K562 (cell line): Measurements from ENCODE around the gene MS4A8. TPM values are rescaled to one million over a fixed set of nuclear protein-coding genes. Genes with fewer than 3 reads are reported as not detected.
A peak's percentile ranks its signal among the peaks of the same experiment; 100 is the strongest.

Experiments
- ATAC-seq: fragments of 200-7000 bp; cut with Tn5 transposase; 3 replicates; pipeline ENCODE4 v1.9.1; 2020; ENCODE audit warnings: moderate library complexity
- BruUV-seq: library from RNA; stranded (reverse); fragments of 400-500 nt; replicated peaks from 2 replicates; lab custom pipeline; 2021; lab: Mats Ljungman, UMichigan
- CTCF ChIA-PET: fragments of 300-600 bp; formaldehyde crosslinking; extraction: SDS; loops from one replicate; lab custom pipeline; 2021; ENCODE audit warnings: low intra/inter-chr PET ratio; lab: Yijun Ruan, JAX
- POLR2A ChIA-PET: fragments of 300-600, 350-650 bp; sonication (Branson Sonifier 250); formaldehyde crosslinking; extraction: SDS; loops from one replicate; lab custom pipeline; 2021; ENCODE audit warnings: antibody characterized with exemption, inconsistent platforms; lab: Yijun Ruan, JAX
- DNase-seq, 4 experiments: peaks; one replicate each; pipeline versions ENCODE4 v3.0.0 to v3.0.0-alpha.2; 2011 to 2018; ENCODE audit warnings: low spot score in 3 of 4, mixed read lengths in 3 of 4; ENCODE audit errors: extremely low read depth in 1 of 4
- FAIRE-seq: peaks from 2 replicates; lab custom pipeline; 2011; peaks lifted over from hg19 to GRCh38; lab: Jason Lieb, UNC
- H2AFZ ChIP-seq: 2 replicates; pipeline ENCODE4 v1.6.0; 2011; ENCODE audit warnings: low read depth, low read length, control low read depth, inconsistent platforms
- H3K27ac ChIP-seq: fragments of 200-600 bp; 3 replicates; pipeline ENCODE4 v1.8.0; 2011; ENCODE audit warnings: low read depth, mild to moderate bottlenecking, control low read depth, inconsistent platforms, low read length, moderate library complexity, mixed read lengths; ENCODE audit errors: extremely low read depth
- H3K27me3 ChIP-seq, 2 experiments: fragments of 300-600 bp in 1 of 2; 2 replicates in 1 of 2; 3 replicates in 1 of 2; pipeline versions ENCODE4 v1.6.0 to v1.8.0; 2011; ENCODE audit warnings: inconsistent platforms in 2 of 2, low read length in 2 of 2, mild to moderate bottlenecking in 1 of 2, mixed read lengths in 1 of 2, moderate library complexity in 1 of 2; ENCODE audit not compliant: control insufficient read depth in 2 of 2, insufficient read depth in 2 of 2
- H3K36me3 ChIP-seq: fragments of 300-600 bp; 3 replicates; pipeline ENCODE4 v1.8.0; 2011; ENCODE audit warnings: mild to moderate bottlenecking, low read length, inconsistent platforms; ENCODE audit not compliant: control insufficient read depth, insufficient read depth
- H3K4me1 ChIP-seq, 2 experiments: fragments of 200-600 bp in 1 of 2; replicated peaks in 1 of 2; 2 replicates in 1 of 2; 3 replicates in 1 of 2; pipeline versions ENCODE4 v1.5.1 to v1.8.0; 2011; ENCODE audit warnings: inconsistent platforms in 2 of 2, low read length in 2 of 2, mild to moderate bottlenecking in 1 of 2, mixed read lengths in 1 of 2, moderate library complexity in 1 of 2; ENCODE audit not compliant: control insufficient read depth in 2 of 2, insufficient read depth in 2 of 2
- H3K4me2 ChIP-seq: 2 replicates; pipeline ENCODE4 v1.6.1; 2011; ENCODE audit warnings: low read length, control low read depth, inconsistent platforms, mixed read lengths; ENCODE audit not compliant: insufficient read depth
- H3K4me3 ChIP-seq: fragments of 200-600 bp; sonication (generic), shearing (Covaris generic); 2 replicates; pipeline ENCODE4 v1.5.1; 2016; ENCODE audit warnings: control low read depth, inconsistent platforms
- H3K79me2 ChIP-seq: fragments of 200-600 bp; 3 replicates; pipeline ENCODE4 v1.8.0; 2011; ENCODE audit warnings: low read length, inconsistent platforms; ENCODE audit not compliant: control insufficient read depth, insufficient read depth
- H3K9ac ChIP-seq, 2 experiments: 2 replicates each; pipeline versions ENCODE4 v1.6.0 to v1.6.1; 2011; ENCODE audit warnings: low read depth in 2 of 2, low read length in 2 of 2, control low read depth in 1 of 2, inconsistent platforms in 1 of 2, mild to moderate bottlenecking in 1 of 2, mixed read lengths in 1 of 2; ENCODE audit not compliant: insufficient read depth in 1 of 2
- H3K9me1 ChIP-seq: one replicate; pipeline ENCODE4 v1.6.0; 2011; ENCODE audit warnings: inconsistent platforms, mild to moderate bottlenecking, low read length, moderate library complexity; ENCODE audit not compliant: control insufficient read depth, insufficient read depth
- H3K9me3 ChIP-seq: replicated peaks from 2 replicates; pipeline ENCODE4 v1.5.1; 2011; ENCODE audit warnings: low read depth, low read length, inconsistent platforms; ENCODE audit not compliant: control insufficient read depth, insufficient read depth
- H4K20me1 ChIP-seq: replicated peaks from 2 replicates; pipeline ENCODE4 v1.6.1; 2011; ENCODE audit warnings: low read length, inconsistent platforms, mixed read lengths; ENCODE audit not compliant: control insufficient read depth, insufficient read depth
- FOXK1 ChIP-seq: sonication (generic); formaldehyde crosslinking; IDR thresholded peaks from 2 replicates; pipeline ENCODE4 v1.8.0; 2022; ENCODE audit warnings: missing genetic modification reagents, mild to moderate bottlenecking, borderline replicate concordance
- POLR2A ChIP-seq: fragments of 450-650 bp; conservative IDR thresholded peaks from 2 replicates; pipeline ENCODE4 v1.6.1; 2016
- RAD21 ChIP-seq, 2 experiments: fragments of 250-450 bp in 1 of 2; fragments of 450-650 bp in 1 of 2; sonication (Bioruptor Pico) in 1 of 2; formaldehyde crosslinking in 1 of 2; IDR thresholded peaks in 1 of 2; conservative IDR thresholded peaks in 1 of 2; 2 replicates each; pipeline versions ENCODE4 v1.4.0 to v1.8.0; 2020 to 2022; ENCODE audit warnings: mild to moderate bottlenecking in 2 of 2, moderate library complexity in 1 of 2
- RBM17 ChIP-seq: fragments of 200-400 bp; formaldehyde crosslinking; IDR thresholded peaks from 2 replicates; pipeline ENCODE4 v1.6.1; 2017; ENCODE audit warnings: low read depth, mild to moderate bottlenecking, low read length, borderline replicate concordance
- TAL1 ChIP-seq: fragments of 450-650 bp; IDR thresholded peaks from 2 replicates; pipeline ENCODE4 v1.6.1; 2016; ENCODE audit warnings: mild to moderate bottlenecking
- WGBS: fragments of 100-300 bp; shearing (Covaris generic); methylation state at CpG from one replicate; pipeline ENCODE4 v1.1.6; 2016; ENCODE audit warnings: low coverage, mixed read lengths; ENCODE audit not compliant: insufficient coverage; ENCODE audit errors: missing lambda C conversion rate; 5-methylcytosine and 5-hydroxymethylcytosine counted together
- in situ Hi-C: fragments of 300-500 bp; cut with MboI; formaldehyde crosslinking; loops from 4 replicates; pipeline ENCODE4 v1.15.0; 2018; ENCODE audit warnings: inconsistent platforms, mixed read lengths
- intact Hi-C: fragments of 100-400 bp; cut with micrococcal nuclease; formaldehyde crosslinking; loops from 2 replicates; pipeline ENCODE4 v1.14.2; 2022
- polyA plus RNA-seq, 8 experiments: library from polyadenylated mRNA; depleted of rRNA in 4 of 8; stranded (reverse) in 5 of 8; unstranded in 3 of 8; fragments of >200 nt; fragmentation: Nextera tagmentation in 2 of 8; fragmentation: Illumina TruSeq in 1 of 8; extraction: Ambion mirVana in 2 of 8; extraction: Trizol in 1 of 8; gene quantifications; 2 replicates each; pipeline versions ENCODE4 v1.2.1 to v1.2.3, GENCODE V29; 2011 to 2014; ENCODE audit warnings: inconsistent platforms in 1 of 8, missing spikeins in 1 of 8
- total RNA-seq, 7 experiments: library from RNA; depleted of rRNA in 6 of 7; stranded (reverse); fragments of >200 nt in 6 of 7; fragmentation: Illumina TruSeq in 2 of 7; extraction: Trizol in 2 of 7; gene quantifications; 2 replicates each; pipeline versions ENCODE4 v1.2.1 to v1.2.3, GENCODE V29; 2011 to 2021; ENCODE audit warnings: low replicate concordance in 1 of 7
- TF ChIP-seq, protein P1 (sequence below), 3 experiments: IDR thresholded peaks in 2 of 3; conservative IDR thresholded peaks in 1 of 3; 2 replicates each; pipeline ENCODE4 v1.5.1; 2011 to 2012; ENCODE audit warnings: low read length in 3 of 3, mild to moderate bottlenecking in 3 of 3, control low read depth in 2 of 3, improper control_type of control experiment in 1 of 3, inconsistent platforms in 1 of 3, low read depth in 1 of 3, mixed read lengths in 1 of 3, moderate library complexity in 1 of 3; ENCODE audit not compliant: insufficient read depth in 2 of 3

Gene MS4A8
- total and polyA plus RNA-seq, 9 of the 15 experiments (the other 6 are each of a cell fraction or from before 2014, with no cell fraction given) = not detected

DNA sequence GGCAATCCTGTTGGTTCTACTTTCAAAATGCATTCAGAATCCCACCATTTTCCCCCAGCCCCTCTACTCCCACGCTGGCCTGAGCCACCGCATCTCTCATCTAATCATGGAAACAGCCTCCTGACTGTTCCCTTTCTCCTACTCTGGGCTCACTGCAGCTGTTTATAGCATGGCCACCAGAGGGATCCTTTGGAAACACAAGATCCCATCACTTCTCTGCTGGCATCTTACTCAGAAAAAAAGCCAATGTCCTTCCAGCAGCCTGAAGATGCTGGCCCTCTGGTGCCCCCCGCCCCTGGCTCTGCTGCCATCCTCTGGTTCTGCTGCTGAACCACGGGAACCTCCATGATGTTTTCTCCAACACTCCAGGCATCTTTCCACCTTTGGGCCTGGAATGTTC lies 11.1 kb downstream of the MS4A8 start:
- H3K27ac ChIP-seq = no peak overlapping the region
- CTCF ChIA-PET = no interaction called here
- BruUV-seq = no TSS peak
- WGBS = 0% methylated on average over 4 of the region's 4 CpGs
- ATAC-seq = peak; percentile 49; the same call in 1 of the 3 replicates
- no peak overlapping the region for H3K9ac ChIP-seq
- H3K27me3 ChIP-seq = peaks cover 10 to 18% of the 10 kb centered on the region in 2 experiments
- H3K4me1 ChIP-seq = no peaks in the 10 kb centered on the region
- H2AFZ ChIP-seq = no peak overlapping the region
- POLR2A ChIA-PET = no interaction called here
- H3K36me3 ChIP-seq = no peaks in the 10 kb centered on the region
- FAIRE-seq = no peak
- no peaks in the 10 kb centered on the region for H3K9me3 ChIP-seq
- in situ Hi-C loops = no loop called here
- no peaks in the 10 kb centered on the region for H4K20me1 ChIP-seq
- peak in 1 of 4 experiments; percentile 6 for DNase-seq
- no peak for TF ChIP-seq POLR2A
- TF ChIP-seq, protein P1, sequence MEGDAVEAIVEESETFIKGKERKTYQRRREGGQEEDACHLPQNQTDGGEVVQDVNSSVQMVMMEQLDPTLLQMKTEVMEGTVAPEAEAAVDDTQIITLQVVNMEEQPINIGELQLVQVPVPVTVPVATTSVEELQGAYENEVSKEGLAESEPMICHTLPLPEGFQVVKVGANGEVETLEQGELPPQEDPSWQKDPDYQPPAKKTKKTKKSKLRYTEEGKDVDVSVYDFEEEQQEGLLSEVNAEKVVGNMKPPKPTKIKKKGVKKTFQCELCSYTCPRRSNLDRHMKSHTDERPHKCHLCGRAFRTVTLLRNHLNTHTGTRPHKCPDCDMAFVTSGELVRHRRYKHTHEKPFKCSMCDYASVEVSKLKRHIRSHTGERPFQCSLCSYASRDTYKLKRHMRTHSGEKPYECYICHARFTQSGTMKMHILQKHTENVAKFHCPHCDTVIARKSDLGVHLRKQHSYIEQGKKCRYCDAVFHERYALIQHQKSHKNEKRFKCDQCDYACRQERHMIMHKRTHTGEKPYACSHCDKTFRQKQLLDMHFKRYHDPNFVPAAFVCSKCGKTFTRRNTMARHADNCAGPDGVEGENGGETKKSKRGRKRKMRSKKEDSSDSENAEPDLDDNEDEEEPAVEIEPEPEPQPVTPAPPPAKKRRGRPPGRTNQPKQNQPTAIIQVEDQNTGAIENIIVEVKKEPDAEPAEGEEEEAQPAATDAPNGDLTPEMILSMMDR (IDR thresholded peaks at IDR 0.05 in 2 of 3, conservative IDR thresholded peaks at IDR 0.05 in 1 of 3; ENCODE audit: insufficient read depth in 2 of 3, low read depth in 1 of 3, low read length in 3 of 3) = peak in 1 of 3 experiments; percentile 23; a peak in 2 of 6 replicates
- TF ChIP-seq RBM17 = no peak
- TF ChIP-seq FOXK1 (CRISPR knock-in tag) = no peak
- no peak for TF ChIP-seq TAL1
- 0 out of 4 replicates have a peak, but pooled peaks of 1 of the 2 experiments have one; percentile 5 for TF ChIP-seq RAD21 (CRISPR knock-in tag; conservative IDR thresholded peaks at IDR 0.05 in 1 of 2, IDR thresholded peaks at IDR 0.05 in 1 of 2)
- TF ChIP-seq, all 486 proteins: peak for 2
- intact Hi-C loops = no loop called here
- Histone ChIP-seq H3K79me2 (no peaks in the 10 kb centered on the region), H3K4me2 (no peak overlapping the region), H3K4me3 (no peak overlapping the region), H3K9me1 (no peaks in the 10 kb centered on the region)
